A549 treated with CpdA at 1 μM for 4 hours (cell line): ENCODE measurements around the gene CCNB1. TPM values are rescaled to one million over a fixed set of nuclear protein-coding genes. Genes with fewer than 3 reads are reported as not detected.

ENCODE experiments used
- total RNA-seq: library from RNA; stranded (reverse); fragments of 200-300 nt; extraction: Qiagen RNA extraction; gene quantifications from 5 replicates; pipeline ENCODE4 v1.2.3, GENCODE V29; 2022; ENCODE audit warnings: low read depth

CCNB1 gene
- total RNA-seq = 261 to 299 TPM (median 292 TPM) in 5 replicates

DNA sequence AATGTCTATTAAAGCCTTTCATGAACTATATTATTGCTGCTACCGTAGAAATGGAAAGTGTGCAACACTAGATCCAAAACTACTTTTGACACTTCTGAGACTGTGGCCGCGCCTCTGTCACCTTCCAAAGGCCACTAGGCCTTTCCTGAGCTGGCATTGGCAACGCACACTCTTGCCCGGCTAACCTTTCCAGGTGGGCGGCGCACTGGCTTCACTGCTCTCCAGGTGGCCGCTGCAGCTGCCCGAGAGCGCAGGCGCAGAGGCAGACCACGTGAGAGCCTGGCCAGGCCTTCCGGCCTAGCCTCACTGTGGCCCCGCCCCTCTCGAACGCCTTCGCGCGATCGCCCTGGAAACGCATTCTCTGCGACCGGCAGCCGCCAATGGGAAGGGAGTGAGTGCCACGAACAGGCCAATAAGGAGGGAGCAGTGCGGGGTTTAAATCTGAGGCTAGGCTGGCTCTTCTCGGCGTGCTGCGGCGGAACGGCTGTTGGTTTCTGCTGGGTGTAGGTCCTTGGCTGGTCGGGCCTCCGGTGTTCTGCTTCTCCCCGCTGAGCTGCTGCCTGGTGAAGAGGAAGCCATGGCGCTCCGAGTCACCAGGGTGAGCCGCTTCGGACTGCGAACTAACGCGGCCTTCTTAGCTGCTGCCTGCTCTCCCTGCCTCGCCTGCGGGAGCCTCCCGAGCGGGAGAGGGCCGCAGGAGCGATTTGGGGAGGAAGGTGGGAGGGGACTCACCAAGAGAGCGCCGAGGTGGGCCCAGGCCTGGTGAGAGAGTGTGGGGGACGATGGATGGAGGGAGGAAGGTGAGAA lies at the start of gene CCNB1:
Gene CCNB1, plus strand, starts transcription at position 465 of the 807 bp plus-strand sequence. Its CDS starts 113 bp downstream, at position 578.

DNA sequence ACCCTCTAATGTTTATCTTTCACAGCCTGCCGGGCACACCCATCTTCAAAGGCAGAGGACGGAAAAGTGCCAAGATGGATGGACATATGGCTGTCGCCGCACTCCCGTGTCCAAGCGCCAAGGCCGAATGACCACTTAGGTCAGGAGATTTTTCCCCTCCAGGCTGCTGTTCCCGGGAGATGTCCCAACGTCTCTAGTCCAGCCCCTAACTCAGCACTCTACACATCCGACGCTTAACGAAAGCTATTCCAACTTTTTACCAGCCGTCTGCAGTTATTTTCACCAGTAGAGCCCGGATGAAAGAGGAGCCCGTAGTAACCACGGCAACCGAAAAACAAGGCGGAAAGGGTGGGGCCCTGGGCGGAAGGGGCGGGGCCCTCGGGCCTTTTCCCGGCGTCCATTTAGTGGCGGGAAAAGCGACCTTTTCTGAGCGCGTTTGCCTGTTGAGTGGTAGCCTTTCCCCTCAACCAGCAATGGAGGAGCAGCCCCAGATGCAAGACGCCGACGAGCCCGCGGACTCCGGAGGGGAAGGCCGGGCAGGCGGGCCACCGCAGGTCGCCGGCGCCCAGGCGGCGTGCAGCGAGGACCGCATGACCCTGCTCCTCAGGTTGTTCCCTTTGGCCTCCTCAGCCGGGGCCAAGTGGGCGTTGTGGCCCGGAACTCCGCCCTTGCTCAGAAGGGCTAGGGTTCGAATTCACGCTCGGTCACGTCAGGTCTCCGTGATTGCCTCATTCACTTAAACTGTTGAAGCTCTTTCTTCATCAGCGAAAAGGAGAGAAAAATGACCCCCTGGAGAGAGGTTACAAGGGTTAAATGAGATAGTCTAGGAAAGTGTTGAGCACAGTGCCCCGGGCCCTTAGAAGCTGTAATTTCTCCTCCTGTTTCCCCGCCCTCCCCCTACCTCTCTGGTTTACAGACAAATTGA lies 22.5 kb downstream of the CCNB1 start, which contains the start of gene CENPH:
Gene CENPH, plus strand, starts transcription at position 422 of the 925 bp plus-strand sequence. Its CDS starts 52 bp downstream, at position 474.

Other genes with a start within 250 kb of the CCNB1 start
- 35.2 to 42.1 TPM (median 36.2 TPM) in 5 replicates for gene SLC30A5, start 73.1 kb upstream of the CCNB1 start, total RNA-seq
- gene CENPH, start 22.4 kb downstream of the CCNB1 start, total RNA-seq = 24.3 to 29.3 TPM (median 27.5 TPM) in 5 replicates
- gene CDK7, start 67.7 kb downstream of the CCNB1 start, total RNA-seq = 60.2 to 72.4 TPM (median 62.0 TPM) in 5 replicates
- 2.9 to 4.0 TPM (median 3.3 TPM) in 5 replicates for gene CCDC125, start 165.7 kb downstream of the CCNB1 start, total RNA-seq
- gene AK6, start 202.4 kb downstream of the CCNB1 start, total RNA-seq = 37.4 to 57.8 TPM (median 51.8 TPM) in 5 replicates
- gene TAF9, start 202.4 kb downstream of the CCNB1 start, total RNA-seq = 117 to 135 TPM (median 129 TPM) in 5 replicates
- 15.2 to 19.3 TPM (median 15.7 TPM) in 5 replicates for gene RAD17, start 202.7 kb downstream of the CCNB1 start, total RNA-seq
- gene MARVELD2, start 248.0 kb downstream of the CCNB1 start, total RNA-seq = 2.1 to 3.4 TPM (median 2.5 TPM) in 5 replicates